Hepatocyte (in vitro differentiated cells): ENCODE results near the gene DAP.

Source experiments
- CTCF ChIP-seq: fragments of 200-600 bp; sonication (generic); IDR thresholded peaks from 2 replicates; pipeline ENCODE4 v1.5.1; 2016; ENCODE audit warnings: antibody characterized with exemption, mild to moderate bottlenecking; ENCODE audit not compliant: poor library complexity
- EZH2 ChIP-seq: fragments of 200-600 bp; sonication (generic); IDR thresholded peaks from 2 replicates; pipeline ENCODE4 v1.6.1; 2016; ENCODE audit warnings: antibody characterized with exemption, mild to moderate bottlenecking, borderline replicate concordance
- EZH2phosphoT487 ChIP-seq: fragments of 200-600 bp; sonication (generic); IDR thresholded peaks from one replicate; pipeline ENCODE4 v1.6.1; 2018; ENCODE audit warnings: antibody characterized with exemption, mild to moderate bottlenecking, low read depth, moderate library complexity; ENCODE audit not compliant: unreplicated experiment, severe bottlenecking

GRCh38 chr5:10632110-10632761 lies 128.8 kb downstream of the DAP start:
- no peak for TF ChIP-seq CTCF
- TF ChIP-seq EZH2, result no peak
- no peak for TF ChIP-seq EZH2phosphoT487
